Measurements from ENCODE around the gene SBF1.

- TF ChIP-seq CTCF (IDR thresholded peaks at IDR 0.05; ENCODE audit: low read depth, low read length, missing input control), result no peak
- no peak for TF ChIP-seq RXRA (IDR thresholded peaks at IDR 0.05)
Observed at GRCh38 chr22:50445880-50446707, 28.7 kb downstream of the SBF1 start.
